Fibroblast of the aortic adventitia (primary cell): Measurements from ENCODE around the gene ZNF10. TPM values are rescaled to one million over a fixed set of nuclear protein-coding genes. Genes with fewer than 3 reads are reported as not detected.

Source experiments
- DNase-seq: peaks from one replicate; pipeline ENCODE4 v3.0.0-alpha.2; 2010; ENCODE audit warnings: low read depth
- H3K4me3 ChIP-seq: 2 replicates; pipeline ENCODE4 v1.5.1; 2011; ENCODE audit warnings: low read depth, mild to moderate bottlenecking, control low read depth, low read length, moderate library complexity
- total RNA-seq: library from RNA; depleted of rRNA; stranded (reverse); fragments of >200 nt; gene quantifications from 2 replicates; pipeline ENCODE4 v1.2.3, GENCODE V29; 2012; ENCODE audit warnings: low replicate concordance
- TF ChIP-seq, protein P1 (sequence below): IDR thresholded peaks from 2 replicates; pipeline ENCODE4 v1.5.1; 2011; ENCODE audit warnings: mild to moderate bottlenecking, low read length, control low read depth, inconsistent platforms; ENCODE audit not compliant: insufficient read depth

ZNF10 gene
- 9.5 and 10.3 TPM in 2 replicates for total RNA-seq

DNA sequence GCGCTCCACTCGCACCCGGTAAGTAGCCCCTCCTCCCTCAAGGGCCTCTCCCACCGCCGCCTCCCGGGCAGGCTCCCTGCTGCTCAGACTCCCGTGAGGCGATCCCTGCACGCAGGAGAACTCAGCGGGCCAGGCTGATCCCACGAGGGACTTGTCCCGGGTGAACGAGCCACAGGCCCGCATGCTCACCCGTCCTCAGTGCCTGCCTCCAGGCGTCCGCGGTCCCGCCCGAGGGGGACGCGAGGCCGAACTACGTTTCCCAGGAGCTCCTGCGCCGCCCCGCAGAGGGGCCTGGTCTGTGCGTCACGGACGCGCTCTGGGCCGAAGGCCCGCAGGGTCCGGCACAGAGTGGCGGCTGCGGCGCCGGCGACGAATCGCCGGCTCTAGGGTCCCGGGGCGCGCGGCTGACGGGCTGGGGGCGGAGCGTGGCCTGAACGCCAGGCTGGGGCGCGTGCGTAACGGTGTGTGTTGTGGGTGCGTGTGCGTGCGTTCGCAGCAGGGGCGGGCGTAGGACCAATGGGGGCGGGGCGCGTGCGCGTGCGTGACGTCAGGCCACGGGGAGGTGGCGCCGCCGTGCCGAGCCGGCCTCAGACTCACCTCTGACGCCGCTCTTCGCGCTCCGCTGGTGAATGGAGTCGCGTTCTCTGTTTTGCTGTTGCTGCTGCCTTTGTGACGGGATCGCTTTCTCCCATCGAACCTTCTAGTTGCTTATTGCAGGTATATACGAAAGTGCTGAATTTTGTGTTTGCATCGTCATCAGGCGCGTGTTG lies at the start of gene ZNF10, which contains the start of gene ZNF891:
Gene ZNF10, plus strand, starts transcription at position 590 of the 770 bp plus-strand sequence. CDS start 13,866 bp downstream, outside the sequence.
Gene ZNF891, minus strand, starts transcription at position 237 of the 770 bp plus-strand sequence. CDS start 8,356 bp downstream, outside the sequence.
- TF ChIP-seq, protein P1, sequence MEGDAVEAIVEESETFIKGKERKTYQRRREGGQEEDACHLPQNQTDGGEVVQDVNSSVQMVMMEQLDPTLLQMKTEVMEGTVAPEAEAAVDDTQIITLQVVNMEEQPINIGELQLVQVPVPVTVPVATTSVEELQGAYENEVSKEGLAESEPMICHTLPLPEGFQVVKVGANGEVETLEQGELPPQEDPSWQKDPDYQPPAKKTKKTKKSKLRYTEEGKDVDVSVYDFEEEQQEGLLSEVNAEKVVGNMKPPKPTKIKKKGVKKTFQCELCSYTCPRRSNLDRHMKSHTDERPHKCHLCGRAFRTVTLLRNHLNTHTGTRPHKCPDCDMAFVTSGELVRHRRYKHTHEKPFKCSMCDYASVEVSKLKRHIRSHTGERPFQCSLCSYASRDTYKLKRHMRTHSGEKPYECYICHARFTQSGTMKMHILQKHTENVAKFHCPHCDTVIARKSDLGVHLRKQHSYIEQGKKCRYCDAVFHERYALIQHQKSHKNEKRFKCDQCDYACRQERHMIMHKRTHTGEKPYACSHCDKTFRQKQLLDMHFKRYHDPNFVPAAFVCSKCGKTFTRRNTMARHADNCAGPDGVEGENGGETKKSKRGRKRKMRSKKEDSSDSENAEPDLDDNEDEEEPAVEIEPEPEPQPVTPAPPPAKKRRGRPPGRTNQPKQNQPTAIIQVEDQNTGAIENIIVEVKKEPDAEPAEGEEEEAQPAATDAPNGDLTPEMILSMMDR = no peak
- peak; percentile 94 for DNase-seq
- peak within 1 kb of the TSS; percentile 90 for H3K4me3 ChIP-seq

DNA sequence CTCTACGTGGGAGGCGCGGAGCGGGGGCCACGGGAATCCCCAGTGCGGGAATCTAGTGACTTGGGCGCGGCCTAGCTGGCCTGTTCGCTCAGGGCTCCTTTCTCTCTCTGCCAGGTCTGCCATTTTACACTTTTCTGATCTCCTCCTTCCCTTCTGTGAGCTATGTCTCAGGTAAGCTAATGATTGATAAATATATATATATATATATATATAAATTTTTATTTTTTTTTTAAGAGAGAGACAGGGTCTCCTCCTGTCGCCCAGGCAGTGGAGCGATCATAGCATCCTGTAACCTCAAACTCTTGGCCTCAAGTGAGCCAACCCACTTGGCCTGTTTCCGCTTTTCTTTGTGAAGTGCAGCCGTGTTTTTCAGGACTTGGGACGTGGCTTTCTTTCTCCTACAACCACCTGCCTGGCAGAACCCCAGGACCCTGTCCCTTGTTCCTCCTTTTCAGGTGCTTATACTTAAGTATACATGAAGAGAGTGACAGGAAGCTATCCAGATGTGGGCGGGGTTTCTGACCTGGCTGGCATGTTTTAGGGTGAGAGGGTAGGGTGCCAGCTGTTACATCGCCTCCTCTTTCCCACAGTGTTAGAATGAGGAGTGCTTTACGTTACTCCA lies 49.2 kb upstream of the ZNF10 start:
- H3K4me3 ChIP-seq = peak overlapping the region; percentile 88
- TF ChIP-seq, protein P1 = no peak
- DNase-seq = no peak

DNA sequence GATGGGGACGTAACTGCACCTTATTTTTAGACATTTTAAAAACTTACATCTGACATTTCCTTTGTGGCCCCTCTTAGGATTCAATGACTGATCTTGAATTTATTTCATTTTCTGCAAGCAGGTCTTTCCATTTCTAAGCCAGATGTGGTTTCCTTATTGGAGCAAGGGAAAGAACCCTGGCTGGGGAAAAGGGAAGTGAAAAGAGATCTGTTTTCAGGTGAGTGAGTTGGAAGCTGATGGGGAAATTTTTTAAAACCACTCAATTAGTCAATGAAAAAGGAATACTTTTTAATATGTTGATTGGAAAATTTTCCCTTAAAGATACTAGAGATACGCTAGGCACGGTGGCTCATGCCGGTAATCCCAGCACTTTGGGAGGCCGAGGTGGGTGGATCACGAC lies 47.1 kb upstream of the ZNF10 start:
- TF ChIP-seq, protein P1 = no peak
- H3K4me3 ChIP-seq = no peak overlapping the region

DNA sequence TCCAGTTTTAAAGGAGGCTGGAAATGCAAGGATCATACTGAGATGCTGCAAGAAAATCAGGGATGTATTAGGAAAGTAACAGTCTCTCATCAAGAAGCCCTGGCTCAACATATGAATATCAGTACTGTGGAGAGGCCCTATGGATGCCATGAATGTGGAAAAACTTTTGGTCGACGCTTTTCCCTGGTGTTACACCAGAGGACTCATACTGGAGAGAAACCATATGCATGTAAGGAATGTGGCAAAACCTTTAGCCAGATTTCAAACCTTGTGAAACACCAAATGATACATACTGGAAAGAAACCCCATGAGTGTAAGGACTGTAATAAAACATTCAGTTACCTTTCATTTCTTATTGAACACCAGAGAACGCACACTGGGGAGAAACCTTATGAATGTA lies 24.8 kb upstream of the ZNF10 start:
- H3K4me3 ChIP-seq = no peak overlapping the region
- peak; percentile 5 for DNase-seq
- TF ChIP-seq, protein P1 = no peak

More for the DNA sequence above, 47.1 kb upstream of the ZNF10 start:
- DNase-seq = no peak

DNA sequence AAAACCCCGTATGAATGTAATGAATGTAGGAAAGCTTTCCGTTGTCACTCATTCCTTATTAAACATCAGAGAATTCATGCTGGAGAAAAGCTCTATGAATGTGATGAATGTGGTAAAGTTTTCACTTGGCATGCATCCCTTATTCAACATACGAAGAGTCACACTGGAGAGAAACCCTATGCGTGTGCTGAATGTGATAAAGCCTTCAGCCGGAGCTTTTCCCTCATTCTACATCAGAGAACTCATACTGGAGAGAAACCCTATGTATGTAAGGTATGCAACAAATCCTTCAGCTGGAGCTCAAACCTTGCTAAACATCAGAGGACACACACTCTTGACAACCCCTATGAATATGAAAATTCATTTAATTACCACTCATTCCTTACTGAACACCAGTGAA lies 24.2 kb upstream of the ZNF10 start:
- peak; percentile 9 for DNase-seq

DNA sequence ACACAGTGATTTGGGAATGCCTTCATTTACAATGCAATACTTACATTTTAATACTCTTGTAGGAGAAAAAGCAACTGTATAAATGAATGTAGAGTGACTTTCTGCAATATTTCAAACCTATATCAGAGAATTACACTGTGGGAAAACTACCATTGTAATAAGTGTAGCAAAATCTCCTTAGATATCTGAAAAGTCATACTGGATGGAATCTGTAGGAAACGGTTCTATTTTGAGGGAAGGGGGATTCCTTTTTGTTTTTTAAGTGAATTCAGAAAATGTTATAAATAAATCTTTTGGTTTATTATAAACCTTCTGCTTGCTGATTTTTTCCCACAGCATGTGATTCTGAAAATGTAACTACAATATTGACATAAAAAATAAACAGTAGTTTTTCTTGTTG lies 23.3 kb upstream of the ZNF10 start:
- TF ChIP-seq, protein P1 = no peak
- no peak for DNase-seq
- no peak overlapping the region for H3K4me3 ChIP-seq

More for the DNA sequence above, 24.2 kb upstream of the ZNF10 start:
- TF ChIP-seq, protein P1 = no peak
- H3K4me3 ChIP-seq = no peak overlapping the region
